GM18861 (cell line): ENCODE measurements around the gene ZP1.

Source experiments
- ATAC-seq: cut with Tn5 transposase; IDR thresholded peaks from one replicate; pipeline ENCODE4 v1.9.1; 2021; ENCODE audit not compliant: unreplicated experiment

The ZP1 gene

DNA sequence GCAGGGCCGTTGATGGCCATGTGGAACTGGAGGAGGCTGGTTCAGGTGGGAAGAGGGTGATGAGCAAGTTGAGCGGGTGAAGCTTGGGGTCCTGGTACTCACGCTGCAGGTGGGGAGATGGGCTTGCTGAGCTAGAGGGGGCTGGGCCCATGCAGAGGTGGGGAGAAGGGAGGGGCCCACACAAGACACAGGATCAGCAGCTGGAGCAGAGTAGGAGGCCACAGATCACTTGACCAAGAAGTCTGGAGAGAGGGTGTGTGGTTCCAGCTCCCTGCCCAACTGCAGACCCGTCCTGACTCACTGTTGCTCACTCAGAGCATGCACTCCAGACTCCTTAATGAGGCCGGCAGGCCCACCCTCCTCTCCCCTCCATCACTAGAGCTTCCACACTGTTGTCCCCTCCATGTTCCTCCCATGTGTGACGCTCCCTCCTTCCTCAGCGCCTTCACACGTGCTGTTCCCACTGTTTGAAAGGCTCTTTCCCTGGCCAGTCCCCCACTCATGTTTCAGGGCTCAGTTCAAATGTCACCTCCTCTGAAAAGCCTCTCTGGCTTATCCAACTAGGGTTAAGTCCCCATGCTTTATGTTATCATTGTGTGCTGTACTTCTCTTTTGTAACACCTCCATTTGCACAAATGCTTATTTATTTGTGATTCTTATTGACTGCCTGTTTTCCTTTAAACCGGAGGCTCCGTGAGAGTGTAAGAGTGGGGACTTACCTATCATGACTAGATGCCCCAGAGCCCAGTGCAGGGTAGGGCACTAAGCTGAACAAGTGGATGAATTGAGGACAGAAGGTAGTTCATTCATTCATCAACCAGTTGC is 23.1 kb upstream of the ZP1 start:
- no peak for ATAC-seq

DNA sequence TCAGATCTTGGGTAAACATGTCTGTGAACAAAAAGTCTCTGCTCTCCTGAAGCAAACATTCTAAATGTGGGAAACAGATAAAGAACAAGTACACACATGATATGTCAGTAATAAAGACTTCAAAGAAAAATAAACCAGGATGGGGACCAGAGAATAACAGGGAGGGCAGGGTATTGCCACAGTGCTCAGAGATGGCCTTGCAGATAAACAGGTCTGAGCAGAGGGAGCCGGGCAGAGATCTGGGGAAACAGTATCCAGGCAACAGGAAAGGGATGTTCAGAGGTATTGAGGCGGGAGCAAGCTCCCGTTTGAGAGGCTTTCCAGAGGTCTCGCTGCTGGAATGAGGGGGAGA is 22.5 kb upstream of the ZP1 start:
- ATAC-seq, result no peak

DNA sequence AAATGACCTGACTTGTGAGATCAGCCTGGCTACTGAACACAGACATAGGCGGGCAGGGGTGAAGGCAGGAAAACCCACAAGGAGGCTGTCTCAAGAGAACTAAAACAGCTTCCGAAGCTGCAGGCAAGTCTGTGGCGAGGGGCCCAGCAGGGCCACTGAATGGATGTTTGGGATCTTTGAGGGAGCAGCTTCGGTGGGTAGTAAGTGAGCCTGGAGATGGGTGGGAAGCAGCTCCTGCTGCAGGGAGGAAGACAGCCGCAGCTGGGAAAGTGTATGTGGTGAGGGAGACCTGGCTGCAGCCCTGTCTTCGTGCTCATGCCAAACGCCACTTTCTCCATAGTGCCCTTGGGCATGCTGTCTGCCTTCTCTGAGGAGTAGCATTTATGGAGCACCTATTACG is 22.0 kb upstream of the ZP1 start:
- ATAC-seq, result no peak

DNA sequence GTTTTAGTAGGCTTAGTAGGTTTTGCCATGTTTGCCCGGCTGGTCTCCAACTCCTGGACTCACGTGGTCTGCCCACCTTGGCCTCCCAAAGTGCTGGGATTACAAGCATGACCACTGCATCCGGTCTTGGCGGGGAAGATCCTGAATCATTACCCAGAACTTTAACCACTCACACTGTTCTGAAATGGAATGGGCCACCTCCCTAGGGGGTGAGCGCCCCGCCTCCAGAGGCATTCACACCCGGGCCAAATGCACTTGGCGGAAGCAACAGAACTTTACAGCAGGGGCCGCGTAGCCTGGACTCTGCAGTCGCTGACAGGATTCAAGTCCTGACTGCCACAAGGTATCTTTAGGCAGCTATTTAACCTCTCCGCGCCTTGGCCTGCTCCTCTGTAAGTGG is 20.1 kb upstream of the ZP1 start:
- ATAC-seq, result no peak

DNA sequence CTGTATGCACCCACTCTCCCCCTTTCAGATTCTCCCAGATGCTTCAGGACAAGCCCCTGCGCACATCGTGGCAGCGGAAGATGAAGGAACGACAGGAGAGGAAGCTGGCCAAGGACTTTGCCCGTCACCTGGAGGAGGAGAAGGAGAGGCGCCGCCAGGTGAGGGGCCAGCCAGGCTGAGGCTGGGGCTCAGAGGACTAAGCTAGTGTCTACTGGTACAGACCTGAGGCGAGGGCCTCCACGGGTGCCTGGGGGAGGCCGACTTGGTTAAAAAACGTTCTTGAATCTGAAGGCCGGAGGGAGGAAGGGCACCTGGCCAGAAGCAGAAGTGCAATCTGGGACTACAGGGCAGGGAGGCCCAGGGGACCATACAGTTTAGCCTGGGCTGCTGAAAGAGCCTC is 19.4 kb upstream of the ZP1 start:
- ATAC-seq, result no peak

DNA sequence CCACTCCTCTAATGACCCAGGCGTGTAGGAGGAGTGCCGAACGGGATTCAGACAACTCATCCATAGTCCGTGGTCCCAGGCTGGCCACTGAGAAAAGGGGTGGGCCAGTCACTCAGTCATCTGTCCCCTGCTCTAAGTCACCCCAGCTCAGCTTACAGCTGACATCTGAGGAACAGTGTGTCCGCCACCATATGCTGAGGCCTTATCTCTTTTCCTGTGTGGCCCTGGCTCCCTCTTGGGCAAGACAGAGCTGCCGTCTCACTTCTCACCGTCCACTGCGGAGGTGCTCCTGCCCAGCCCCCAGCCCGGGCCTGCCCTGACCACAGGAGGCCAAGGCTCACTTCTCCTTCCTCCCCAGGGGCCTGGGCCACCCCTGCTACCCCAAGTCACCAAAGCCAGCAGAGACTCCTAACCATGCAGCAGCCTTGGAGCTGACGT is 18.6 kb upstream of the ZP1 start:
- no peak for ATAC-seq

DNA sequence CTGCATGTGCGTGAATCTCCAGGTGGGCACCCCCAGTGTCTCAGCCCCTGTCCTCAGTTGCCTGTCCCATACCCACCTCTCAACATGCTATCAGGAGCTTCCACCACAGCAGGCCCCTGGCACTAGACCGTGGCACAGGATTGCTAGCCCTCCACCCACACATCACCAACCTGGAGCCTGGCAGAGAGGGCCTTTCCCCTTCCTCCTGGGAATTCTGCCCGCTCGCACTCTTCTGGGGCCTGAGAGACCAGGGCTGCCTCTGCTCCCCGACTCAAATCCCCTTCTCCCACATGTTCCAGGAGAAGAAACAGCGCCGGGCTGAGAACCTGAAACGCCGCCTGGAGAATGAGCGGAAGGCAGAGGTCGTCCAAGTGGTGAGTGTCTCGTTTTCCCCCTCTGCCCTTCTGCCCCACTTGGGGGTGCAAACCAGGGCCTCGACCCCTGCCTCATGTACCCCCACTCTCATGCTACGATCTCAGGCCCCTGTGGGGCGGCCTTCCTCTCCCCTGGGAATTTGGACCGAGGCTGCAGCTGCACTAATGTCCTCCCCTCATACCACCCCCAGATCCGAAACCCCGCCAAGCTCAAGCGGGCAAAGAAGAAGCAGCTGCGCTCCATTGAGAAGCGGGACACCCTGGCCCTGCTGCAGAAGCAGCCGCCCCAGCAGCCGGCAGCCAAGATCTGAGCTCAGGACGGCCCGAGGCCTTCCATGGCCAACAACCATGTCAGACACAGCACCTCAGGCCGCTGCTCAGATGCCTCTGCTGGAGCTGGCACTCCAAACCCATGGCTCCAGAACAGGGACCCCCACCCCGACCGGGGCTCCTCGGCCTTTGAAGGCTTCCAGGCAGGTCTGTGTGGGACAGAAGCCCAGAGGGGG is 17.5 kb upstream of the ZP1 start:
- ATAC-seq, result no peak

DNA sequence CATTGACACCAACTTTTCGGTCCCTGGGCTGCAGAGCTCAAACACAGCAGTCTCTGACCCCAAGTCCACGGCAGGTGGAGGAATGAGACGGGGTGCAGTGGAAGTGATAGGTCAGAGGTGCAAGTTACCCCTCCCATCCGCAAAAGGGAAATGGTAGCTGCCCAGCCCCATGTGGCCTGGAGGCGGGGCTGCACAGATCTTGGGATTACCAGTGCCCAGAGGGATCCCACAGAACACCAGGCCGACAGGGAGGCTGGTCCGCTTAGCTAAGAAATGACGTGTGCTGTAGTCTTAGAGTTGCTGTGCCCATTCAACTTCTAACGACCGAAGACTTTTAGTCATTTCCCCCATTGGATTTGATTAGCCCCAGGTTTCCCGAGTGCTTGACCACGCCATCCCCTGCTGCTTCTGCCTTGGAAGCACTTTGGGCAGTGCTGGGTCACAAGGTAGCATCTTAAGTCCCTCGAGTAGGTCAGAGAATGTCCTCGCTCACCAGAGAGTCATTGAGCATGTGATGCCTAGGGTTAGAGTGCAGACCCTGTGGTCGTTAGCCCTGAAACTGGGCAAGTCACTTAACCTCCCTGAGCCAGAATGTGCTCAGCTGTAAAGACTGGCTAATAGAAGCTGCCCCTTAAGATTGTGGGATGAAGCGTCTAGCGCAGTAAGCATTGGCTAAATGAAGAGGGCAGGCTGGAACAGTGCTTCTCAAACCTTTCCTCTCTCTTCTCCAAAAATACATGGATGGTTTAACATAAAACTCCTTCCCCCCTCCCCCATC is 15.8 kb upstream of the ZP1 start:
- ATAC-seq, result no peak

DNA sequence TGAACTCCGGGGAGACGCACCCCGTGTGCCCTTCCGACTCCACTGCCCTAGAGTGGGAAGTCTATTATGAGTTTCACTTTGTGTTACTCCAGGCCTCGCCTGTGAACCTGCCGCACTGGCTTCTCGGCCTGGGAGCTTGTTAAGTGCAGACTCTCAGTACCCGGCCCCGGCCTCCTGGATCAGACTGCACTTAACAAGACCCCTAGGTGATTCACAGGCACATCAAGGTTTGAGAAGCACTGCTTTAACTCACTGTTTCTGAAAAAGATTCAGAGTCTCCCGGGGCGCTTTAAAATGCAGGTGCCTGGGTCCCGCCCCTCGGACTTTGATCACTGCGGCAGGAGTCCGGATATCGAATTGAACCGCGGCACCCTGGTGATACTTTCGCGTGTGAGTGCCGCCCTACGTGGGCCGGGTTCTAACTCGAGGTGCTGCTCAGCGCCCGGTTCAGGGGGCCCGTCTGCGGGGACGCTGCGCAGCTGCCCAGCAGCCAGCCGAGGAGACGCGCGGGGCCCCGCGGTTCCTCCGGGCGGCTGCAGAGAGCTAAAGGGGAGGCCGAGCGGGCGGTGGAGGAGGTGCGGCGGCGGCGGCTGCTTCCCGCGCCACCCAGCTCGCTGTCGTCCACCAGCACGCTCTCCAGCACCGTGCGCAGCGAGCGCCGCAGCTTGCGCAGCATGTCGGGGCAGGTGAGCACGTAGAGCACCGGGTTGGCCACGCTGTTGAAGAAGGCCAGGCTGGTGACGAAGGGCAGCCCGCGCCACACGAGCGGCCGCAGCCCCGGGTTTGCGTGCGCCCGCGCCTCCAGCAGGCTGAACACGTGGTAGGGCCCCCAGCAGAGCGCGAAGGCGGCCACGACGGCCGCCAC is 15.0 kb upstream of the ZP1 start:
- ATAC-seq, result no peak

DNA sequence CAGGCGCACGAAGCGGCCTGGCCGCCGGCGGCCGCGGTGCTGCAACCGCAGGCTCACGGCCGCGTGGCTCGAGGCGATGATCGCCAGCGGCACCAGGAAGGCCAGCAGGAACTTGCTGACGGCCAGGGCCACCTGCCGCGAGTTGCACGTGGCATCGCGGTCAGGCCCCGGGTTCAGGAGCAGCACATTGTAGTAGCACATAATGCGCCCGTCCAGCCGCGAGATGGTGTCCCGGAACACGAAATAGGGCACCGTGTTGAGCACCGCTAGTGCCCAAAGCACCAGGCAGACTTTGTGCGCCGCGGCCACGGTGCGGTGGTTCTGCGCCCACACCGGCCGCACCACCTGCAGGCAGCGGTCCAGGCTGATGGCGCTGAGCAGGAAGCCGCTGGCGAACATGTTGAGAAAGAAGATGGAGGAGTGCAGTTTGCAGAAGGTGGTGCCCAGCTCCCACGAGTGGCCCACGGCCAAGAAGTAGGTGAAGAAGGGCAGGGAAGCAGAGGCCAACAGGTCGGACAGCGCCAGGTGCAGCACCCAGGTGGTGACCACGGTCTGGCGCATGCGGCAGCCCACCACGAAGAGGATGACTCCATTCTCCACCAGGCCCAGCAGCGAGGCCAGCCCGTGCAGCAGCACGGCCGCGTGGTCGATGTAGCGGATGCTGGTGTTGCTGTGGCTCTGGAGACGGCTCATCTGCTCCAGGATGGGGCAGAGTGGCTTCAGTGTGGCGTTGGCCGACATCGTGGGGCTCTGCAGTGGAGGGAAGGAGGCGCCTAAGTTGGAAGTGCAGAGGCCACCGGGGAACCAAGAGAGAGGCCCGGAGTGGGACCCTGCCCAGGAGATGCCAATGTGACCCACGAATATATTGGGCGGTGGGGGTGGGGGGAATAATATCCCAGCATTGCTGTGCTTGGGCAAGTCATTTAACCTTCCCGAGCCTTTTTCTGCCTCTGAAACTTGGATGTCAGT is 14.1 kb upstream of the ZP1 start:
- no peak for ATAC-seq

DNA sequence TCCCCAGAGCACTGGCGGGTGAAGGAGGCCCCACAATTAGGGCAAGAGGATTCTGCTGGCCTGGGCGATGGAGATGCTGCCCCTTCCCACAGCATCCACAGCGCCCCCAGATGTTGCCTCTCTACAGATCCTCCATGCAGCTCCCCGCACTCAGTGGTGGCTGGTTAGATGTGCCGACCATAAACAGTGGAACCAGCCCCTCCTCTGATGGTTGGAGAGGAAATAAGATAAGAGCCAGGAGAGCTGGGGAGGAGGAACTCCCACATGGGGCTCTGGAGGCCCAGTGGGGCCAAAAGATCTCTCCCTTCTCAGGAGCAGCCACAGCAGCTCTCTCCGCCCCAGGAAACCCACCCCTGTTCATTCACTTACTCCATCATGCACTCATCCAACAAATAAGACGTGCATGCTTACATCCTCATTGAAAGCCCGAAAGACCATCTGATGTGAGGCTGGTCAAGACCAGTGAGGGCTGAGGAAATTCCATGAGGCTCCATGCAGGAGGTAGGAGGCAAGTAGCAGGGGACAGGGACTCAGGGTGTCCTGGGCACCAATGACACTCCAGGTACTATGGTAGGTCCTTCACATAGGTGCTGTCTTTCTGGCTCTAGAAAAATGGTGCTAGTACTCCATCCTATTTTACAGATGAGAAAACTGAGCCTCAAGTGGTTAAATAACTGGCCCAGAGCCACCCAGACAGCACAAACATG is 13.0 kb upstream of the ZP1 start:
- ATAC-seq, result no peak

DNA sequence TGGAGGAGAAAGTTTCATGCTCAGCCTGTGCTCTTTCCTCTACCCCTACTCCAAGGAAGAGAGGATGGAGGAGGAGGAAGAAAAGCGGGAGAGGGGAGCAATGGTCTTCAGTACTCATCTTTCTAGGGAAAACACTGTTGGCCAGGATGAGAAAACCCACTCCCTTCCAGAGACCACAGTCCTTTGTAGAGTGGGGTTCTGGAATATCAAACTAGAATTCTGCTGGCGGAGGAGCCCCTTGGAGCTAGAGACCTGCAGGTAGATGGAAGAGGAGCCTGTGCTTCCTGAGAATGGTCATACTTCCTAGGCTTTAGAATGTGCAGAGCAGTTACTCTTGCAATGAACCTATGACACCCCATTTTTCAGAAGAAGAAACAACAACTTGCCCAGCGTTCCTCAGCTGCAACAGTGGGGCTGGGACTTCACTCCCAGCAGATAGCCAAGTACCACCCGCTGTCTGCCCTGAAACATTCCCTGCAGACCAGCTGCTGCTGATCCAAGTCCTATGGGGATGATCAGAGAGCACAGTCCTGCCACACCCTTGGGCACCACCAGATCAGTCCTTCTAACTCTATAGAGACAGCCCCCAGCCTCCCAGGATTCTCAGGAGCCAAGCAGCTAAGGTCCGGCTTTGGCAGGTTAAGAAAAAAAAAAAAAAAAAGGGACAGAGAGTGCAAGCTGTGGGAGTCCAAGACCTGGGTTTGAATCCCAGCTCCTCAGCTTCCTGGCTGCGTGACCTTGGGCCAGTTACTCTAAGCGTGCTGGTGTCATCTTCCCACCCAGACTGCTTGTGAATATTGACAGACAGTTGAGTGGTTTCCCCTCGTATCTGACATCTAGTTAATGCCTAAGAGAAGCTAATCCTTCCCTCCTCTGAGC is 12.3 kb upstream of the ZP1 start:
- ATAC-seq, result no peak

DNA sequence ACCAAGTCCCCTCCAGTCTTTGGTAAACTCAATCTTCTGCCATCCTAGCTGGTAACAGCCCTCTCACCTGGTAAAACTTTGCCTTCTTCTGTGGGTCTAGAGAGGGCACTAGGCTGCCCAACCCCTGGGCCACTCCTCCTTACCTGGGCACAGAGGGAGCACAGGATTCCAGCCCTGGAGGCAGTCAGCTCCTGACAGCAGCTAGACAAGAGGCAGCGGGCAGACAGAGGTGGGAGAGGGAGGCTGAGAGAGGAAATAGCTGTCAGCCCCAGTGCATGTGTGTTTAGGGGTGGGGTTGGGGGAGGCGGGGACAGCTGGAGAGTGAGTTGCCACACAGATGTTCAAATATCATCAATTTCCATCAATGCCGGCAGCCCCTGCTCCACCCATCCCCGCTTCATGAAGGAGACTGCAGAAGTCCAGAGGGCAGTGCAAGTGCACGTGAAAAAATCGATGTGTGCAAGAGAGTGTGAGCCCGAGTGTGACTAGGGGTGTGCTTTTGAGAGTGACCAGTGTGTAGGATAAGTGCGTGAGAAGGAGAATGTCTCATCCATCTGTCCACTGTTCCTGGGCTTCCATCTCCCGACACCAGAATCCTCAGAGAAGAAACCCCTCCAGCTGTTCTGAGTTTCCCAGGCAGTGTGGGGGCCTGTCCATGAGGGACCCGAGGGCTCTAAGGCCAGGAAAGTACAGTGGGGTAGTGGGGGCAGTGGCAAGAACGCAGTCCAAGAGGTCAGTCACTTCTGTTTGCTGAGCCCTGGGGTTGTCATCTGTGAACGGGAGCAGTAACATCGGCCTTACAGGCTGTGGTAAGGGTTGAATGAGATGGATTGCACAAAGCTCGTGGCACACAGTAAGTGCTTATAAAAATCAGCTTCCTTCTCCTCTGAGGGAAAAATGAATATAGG is 11.4 kb upstream of the ZP1 start, which contains the start of gene PTGDR2:
TSS of gene PTGDR2 (minus strand) at position 225 of the 908 bp plus-strand sequence. CDS start 2,228 bp downstream, outside the sequence.
- no peak for ATAC-seq

DNA sequence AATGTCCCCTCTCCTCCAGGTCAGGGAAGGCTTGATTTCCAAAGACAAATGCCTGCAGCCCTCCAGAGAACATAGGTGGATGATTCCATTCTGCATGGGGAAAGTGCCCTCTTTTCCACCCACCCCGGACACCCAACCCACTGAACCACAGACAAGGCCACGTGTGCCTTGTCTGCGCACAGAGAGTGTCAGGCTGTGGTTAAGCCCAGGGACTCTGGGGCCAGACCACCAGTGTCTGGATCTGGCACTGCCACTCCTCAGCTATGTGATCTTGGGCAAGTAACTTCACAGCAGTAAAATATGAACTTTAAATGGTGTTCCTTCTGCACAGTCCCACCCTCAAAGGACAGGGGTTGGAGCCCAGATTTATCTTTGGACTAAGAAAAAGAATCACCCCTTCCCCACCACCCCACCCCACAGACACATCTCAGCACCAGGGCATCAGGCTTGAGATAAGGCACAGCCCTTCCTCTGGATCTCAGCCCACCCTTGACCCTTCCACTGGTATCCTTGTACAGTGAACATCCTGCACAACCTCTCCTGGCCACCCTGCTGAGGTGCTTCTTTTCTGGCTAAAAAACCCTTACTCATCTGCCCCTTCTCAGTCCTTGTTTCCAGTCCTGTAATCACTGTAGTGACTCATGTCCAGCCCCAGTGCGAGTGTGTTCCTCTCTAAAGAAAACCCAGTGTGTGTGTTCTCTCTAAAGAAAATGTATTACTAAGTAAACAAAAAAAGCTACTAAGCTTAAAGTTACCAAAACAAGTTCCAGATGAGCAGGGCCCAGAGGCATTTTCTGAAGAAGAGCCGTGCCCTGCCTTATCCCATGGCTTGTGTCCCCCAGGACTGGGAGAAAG is 9.7 kb upstream of the ZP1 start:
- ATAC-seq, result no peak

DNA sequence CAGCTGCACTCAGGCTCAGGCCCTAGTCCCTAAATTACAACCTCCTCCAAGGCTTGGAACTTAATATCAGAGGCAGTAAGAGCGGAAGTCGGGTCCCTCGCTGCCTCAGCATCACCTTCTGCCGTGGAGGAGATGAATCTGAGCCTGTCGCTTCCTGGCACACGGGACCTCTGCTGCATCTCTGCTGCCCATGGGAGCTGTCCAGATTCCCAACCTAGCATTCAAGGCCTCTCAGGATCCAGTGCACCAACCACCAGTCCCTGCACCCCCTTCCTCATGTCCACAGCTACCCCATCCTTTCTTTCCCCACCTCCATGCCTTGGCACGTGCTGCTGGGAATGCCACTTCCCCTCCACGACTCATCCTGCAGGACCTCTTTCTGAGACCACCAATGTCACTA is 9.1 kb upstream of the ZP1 start:
- no peak for ATAC-seq
